Measurements from ENCODE around the gene SLC17A7. TPM values are rescaled to one million over a fixed set of nuclear protein-coding genes. Genes with fewer than 3 reads are reported as not detected.
A peak's percentile ranks its signal among the peaks of the same experiment; 100 is the strongest.

SLC17A7 gene
- total and polyA plus RNA-seq, 2 of the 8 experiments (the other 6 are each of a cell fraction or from before 2014, with no cell fraction given), result 2.7 to 3.0 TPM

DNA sequence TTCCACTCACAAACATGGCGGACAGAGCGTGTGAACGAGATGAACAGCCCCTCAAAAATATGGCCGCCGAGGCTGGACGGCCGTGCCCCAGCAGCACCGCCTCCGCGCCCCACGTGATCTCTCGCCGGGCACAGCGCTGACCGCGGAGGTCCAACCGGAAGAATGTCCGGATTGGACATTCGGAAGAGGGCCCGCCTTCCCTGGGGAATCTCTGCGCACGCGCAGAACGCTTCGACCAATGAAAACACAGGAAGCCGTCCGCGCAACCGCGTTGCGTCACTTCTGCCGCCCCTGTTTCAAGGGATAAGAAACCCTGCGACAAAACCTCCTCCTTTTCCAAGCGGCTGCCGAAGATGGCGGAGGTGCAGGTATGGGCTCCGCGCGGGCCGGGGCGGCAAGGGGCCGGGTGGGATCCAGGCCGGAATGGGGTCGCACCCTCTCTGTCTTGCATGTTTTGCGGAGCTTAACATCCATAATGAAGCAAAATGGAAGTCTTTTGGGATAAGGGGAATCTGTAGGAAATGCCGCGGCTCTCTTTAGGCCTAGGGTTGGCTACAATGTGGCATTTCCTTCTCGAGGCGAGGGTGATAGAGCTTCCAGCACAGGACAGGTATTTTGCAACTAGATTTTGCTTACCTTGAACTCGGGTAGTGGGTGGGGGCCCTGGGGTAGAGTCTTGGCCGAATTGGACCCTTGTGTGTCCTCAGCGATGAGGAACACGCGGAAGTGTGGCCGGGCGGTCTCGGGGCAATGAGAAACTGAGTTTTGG, 46.1 kb upstream of the SLC17A7 start, which contains the start of gene RPL13A (continued):
- no peak for TF ChIP-seq CTCF (IDR thresholded peaks at IDR 0.05; ENCODE audit: control extremely low read depth in 1 of 3, insufficient read depth in 1 of 3, low read depth in 1 of 3, low read length in 3 of 3)
- TF ChIP-seq MAFK (IDR thresholded peaks at IDR 0.05; ENCODE audit: low read depth, low read length), result no peak
- TF ChIP-seq RNF2 (IDR thresholded peaks at IDR 0.05; ENCODE audit: borderline replicate concordance, low read depth, low read length, missing control alignments, poor library complexity, severe bottlenecking), result no peak
- peak; percentile 35; the same call in 1 of the 2 replicates for TF ChIP-seq SIX5 (IDR thresholded peaks at IDR 0.05; ENCODE audit: low read depth, low read length)
- TF ChIP-seq BRCA1 (IDR thresholded peaks at IDR 0.05; ENCODE audit: low read depth, low read length), result no peak
- peak; percentile 8; the same call in 1 of the 2 replicates for TF ChIP-seq E2F6 (IDR thresholded peaks at IDR 0.05)
- peak; percentile 95 for TF ChIP-seq CREB1 (IDR thresholded peaks at IDR 0.05)
- no peak for TF ChIP-seq SRF (IDR thresholded peaks at IDR 0.05; ENCODE audit: low read depth, low read length)
- peak; percentile 92 for TF ChIP-seq NRF1 (IDR thresholded peaks at IDR 0.05; ENCODE audit: low read depth, low read length)
- TF ChIP-seq MAX (IDR thresholded peaks at IDR 0.05), result 0 out of 2 replicates have a peak, but pooled peaks have one; percentile 76
- no peak for TF ChIP-seq CBX8 (IDR thresholded peaks at IDR 0.05; ENCODE audit: borderline replicate concordance, low read depth, low read length)
- TF ChIP-seq NANOG (IDR thresholded peaks at IDR 0.05; ENCODE audit: insufficient read depth, low read depth, low read length, poor library complexity, severe bottlenecking), result no peak
- TF ChIP-seq CHD1 (IDR thresholded peaks at IDR 0.05; ENCODE audit: low read depth, low read length), result peak; percentile 81
- TF ChIP-seq SIN3A (conservative IDR thresholded peaks at IDR 0.05 in 1 of 2, IDR thresholded peaks at IDR 0.05 in 1 of 2; ENCODE audit: low read depth in 1 of 2, low read length in 2 of 2), result peak; percentile 46 to 91; a peak in 2 of 4 replicates
- no peak for TF ChIP-seq EP300 (IDR thresholded peaks at IDR 0.05; ENCODE audit: borderline replicate concordance in 1 of 2, low read depth in 2 of 2, low read length in 2 of 2)
- TF ChIP-seq RFX5 (IDR thresholded peaks at IDR 0.05; ENCODE audit: borderline replicate concordance, low read depth, low read length), result peak; percentile 18; the same call in 1 of the 2 replicates
- no peak for TF ChIP-seq JUN (IDR thresholded peaks at IDR 0.05; ENCODE audit: low read depth, low read length)
- no peak for TF ChIP-seq BCL11A (IDR thresholded peaks at IDR 0.05; ENCODE audit: low read depth in 2 of 2, low read length in 2 of 2)
- peak; percentile 100 for TF ChIP-seq TAF1 (IDR thresholded peaks at IDR 0.05; ENCODE audit: low read depth, low read length)
- TF ChIP-seq FOSL1 (IDR thresholded peaks at IDR 0.05; ENCODE audit: insufficient read depth, low read depth, low read length), result no peak
